ENCODE measurements around the gene RAB20.
A peak's percentile ranks its signal among the peaks of the same experiment; 100 is the strongest.
"Not testable (repeated sequence)": the region's sequence is repeated elsewhere in the genome, so short reads cannot be mapped to it uniquely, and the experiment has no call there.

Gene RAB20, protein sequence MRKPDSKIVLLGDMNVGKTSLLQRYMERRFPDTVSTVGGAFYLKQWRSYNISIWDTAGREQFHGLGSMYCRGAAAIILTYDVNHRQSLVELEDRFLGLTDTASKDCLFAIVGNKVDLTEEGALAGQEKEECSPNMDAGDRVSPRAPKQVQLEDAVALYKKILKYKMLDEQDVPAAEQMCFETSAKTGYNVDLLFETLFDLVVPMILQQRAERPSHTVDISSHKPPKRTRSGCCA

GRCh38 chr13:110561344-110562035 is at the start of gene RAB20:
TSS of gene RAB20 (minus strand) at chr13:110561722. CDS start at chr13:110561519, 203 bp downstream.
- DNase-seq (ENCODE audit: insufficient read length, low spot score) = peak; percentile 56

DNA sequence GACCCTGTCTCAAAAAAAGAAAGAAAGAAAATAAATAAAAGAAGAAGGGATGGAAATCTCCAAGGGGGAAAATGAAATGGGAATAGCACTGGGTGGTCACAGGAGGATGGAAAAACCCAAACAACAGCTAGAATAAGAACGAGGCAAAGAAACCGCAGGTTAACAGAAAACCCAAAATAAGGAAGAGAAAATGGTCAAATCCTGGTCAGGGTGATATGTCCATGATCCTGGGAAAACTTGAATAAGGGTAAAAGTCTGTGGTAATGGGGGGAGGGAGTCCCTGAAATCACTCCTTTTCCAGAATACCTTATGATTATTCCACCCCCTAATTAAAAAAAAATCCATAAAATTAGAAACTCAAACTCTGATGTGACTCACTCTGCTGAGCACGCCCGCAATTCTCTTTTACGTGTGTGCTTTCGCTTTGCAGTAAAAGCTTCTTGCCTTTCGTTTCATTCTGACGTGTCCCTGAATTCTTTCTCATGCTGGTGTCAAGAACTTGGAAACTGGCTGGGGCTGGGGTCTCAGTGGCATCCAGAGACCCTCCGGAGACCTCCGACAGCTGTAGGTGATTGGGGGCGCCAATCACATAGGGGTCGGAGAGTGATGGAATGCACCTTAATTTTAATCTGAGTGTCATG is 49.6 kb upstream of the RAB20 start:
- no peak for TF ChIP-seq CTCF (IDR thresholded peaks at IDR 0.05; ENCODE audit: insufficient read depth, missing control alignments)
- DNase-seq (ENCODE audit: insufficient read length, low spot score) (no peak), FAIRE-seq (no peak)

More at GRCh38 chr13:110561344-110562035, at the start of gene RAB20:
- TF ChIP-seq CTCF (IDR thresholded peaks at IDR 0.05; ENCODE audit: insufficient read depth, missing control alignments) = no peak
- no peak for FAIRE-seq

DNA sequence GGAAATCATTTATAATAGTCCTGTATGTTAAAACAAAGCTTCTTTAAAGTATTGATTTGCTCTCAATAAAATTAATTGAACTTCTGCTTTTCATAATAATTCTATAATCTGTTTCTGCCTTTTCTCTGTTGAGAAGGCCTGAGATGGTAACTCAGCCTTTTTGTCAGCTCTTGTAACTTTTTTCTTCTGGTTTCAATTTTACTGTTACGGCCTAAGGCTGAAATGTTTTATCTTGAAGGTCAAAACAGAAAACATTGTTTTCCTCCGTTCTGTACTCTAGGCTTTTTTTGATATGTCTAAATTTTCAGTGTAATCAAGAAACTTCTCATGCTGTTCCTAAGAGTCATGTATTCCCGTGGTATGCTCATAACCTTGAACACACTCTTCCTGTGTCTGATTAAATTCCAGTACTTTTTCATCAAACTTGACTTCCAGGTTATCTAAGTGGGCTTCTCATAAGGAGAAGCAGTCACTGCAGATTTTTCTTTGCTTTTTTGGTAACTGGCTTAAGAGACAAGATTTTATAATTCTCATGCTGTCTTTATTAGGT is 46.2 kb upstream of the RAB20 start:
- DNase-seq (ENCODE audit: insufficient read length, low spot score) (no peak), FAIRE-seq (no peak)
- TF ChIP-seq CTCF (IDR thresholded peaks at IDR 0.05; ENCODE audit: insufficient read depth, missing control alignments) = no peak

- not testable (repeated sequence) for DNase-seq (ENCODE audit: insufficient read length, low spot score); FAIRE-seq
These were observed 44.8 kb upstream of the RAB20 start for GRCh38 chr13:110606281-110606680.

- FAIRE-seq = no peak
- no peak for TF ChIP-seq CTCF (IDR thresholded peaks at IDR 0.05; ENCODE audit: insufficient read depth, missing control alignments)
These were observed 43.6 kb upstream of the RAB20 start for GRCh38 chr13:110605132-110605531.

DNA sequence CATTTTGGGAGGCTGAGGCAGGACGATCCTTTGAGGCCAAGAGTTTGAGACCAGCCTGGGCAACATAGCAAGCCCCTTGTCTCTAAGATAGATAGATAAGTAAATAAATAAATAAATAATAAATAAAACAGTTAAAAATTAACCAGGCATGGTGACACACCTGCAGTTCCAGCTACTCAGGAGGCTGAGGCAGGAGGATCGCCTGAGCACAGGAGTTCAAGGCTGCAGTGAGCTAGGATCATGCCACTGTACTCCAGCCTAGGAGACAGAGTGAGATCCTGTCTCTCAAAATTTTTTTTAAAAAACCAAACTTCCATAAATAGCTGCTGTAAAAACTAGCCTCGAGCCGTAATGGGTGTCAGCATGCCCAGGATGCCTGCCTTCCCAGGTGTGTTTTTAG is 39.5 kb upstream of the RAB20 start:
- no peak for FAIRE-seq
- TF ChIP-seq CTCF (IDR thresholded peaks at IDR 0.05; ENCODE audit: insufficient read depth, missing control alignments) = no peak
- DNase-seq (ENCODE audit: insufficient read length, low spot score) = no peak

More at GRCh38 chr13:110605132-110605531, 43.6 kb upstream of the RAB20 start:
- no peak for DNase-seq (ENCODE audit: insufficient read length, low spot score)

- no peak for TF ChIP-seq CTCF (IDR thresholded peaks at IDR 0.05; ENCODE audit: insufficient read depth, missing control alignments)
- FAIRE-seq = no peak
- no peak for DNase-seq (ENCODE audit: insufficient read length, low spot score)
These were observed 38.8 kb upstream of the RAB20 start for GRCh38 chr13:110600261-110600819.
